Testis (tissue), 2 donors: ENCODE measurements around the gene UBTF.

Experiments
- CTCF ChIP-seq, 3 experiments: fragments of 450-650 bp in 2 of 3; fragments of 200-600 bp in 1 of 3; sonication (generic) in 1 of 3; IDR thresholded peaks; one replicate each; pipeline ENCODE4 v1.5.1; 2016 to 2019; ENCODE audit warnings: antibody characterized with exemption in 3 of 3, mild to moderate bottlenecking in 2 of 3, moderate library complexity in 1 of 3
- POLR2A ChIP-seq: fragments of 450-650 bp; IDR thresholded peaks from one replicate; pipeline ENCODE4 v1.6.1; 2017; ENCODE audit warnings: antibody characterized with exemption, mild to moderate bottlenecking, moderate library complexity

GRCh38 chr17:44204441-44204882, 15.0 kb downstream of the UBTF start:
- TF ChIP-seq CTCF (IDR thresholded peaks at IDR 0.05) (no peak), POLR2A (no peak)
